ENCODE measurements around the gene ADGRG3.

DNA sequence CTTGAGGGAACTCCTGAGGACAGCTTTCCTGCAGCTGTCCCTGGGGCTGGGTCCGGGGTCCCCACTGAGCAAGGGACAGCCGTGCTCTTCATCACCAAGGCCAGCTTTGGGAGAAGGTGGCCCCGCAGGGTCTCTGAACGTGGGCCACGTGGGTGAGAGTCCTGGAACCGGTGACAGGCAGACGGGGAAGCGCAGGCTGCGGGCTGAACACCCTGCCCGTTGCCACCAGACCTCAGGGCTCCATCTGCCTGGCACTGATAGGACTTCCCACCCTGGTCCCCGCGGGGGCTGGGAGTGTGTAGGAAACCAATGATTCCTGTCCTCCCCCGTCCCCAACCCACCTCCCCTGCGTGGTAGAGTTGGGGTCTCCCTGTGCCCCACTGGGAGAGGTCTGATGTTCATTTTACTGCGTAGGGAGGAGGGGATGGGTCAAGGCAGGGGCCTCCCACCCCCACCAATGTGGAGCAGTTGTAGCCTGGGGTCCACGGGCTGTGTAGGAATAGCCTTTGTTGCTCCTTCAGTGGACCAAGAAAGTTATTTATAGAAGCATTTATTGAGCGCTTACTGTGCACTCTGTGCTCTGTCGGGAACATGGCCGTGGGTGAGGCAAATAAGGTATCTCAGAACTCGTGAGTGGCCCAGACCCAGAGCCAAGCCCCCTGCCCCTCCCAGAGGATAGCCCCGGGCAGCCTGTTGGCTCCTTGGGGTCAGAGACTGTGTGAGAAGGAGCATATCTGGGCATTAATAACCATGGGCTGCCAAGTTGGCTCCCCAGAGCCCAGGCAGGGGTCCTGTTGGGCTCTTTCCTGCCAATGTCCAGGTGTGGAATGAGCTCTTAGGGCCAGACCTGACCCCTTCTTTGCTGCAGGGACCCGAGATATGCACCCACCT is 38.3 kb upstream of the ADGRG3 start:
- TF ChIP-seq, protein P1, sequence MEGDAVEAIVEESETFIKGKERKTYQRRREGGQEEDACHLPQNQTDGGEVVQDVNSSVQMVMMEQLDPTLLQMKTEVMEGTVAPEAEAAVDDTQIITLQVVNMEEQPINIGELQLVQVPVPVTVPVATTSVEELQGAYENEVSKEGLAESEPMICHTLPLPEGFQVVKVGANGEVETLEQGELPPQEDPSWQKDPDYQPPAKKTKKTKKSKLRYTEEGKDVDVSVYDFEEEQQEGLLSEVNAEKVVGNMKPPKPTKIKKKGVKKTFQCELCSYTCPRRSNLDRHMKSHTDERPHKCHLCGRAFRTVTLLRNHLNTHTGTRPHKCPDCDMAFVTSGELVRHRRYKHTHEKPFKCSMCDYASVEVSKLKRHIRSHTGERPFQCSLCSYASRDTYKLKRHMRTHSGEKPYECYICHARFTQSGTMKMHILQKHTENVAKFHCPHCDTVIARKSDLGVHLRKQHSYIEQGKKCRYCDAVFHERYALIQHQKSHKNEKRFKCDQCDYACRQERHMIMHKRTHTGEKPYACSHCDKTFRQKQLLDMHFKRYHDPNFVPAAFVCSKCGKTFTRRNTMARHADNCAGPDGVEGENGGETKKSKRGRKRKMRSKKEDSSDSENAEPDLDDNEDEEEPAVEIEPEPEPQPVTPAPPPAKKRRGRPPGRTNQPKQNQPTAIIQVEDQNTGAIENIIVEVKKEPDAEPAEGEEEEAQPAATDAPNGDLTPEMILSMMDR (IDR thresholded peaks at IDR 0.05): no peak
- TF ChIP-seq POLR2A (IDR thresholded peaks at IDR 0.05): no peak

Data from adrenal gland (tissue), 5 donors.